A673 (cell line): ENCODE measurements around the gene TTC24. TPM values are rescaled to one million over a fixed set of nuclear protein-coding genes. Genes with fewer than 3 reads are reported as not detected.

Experiments
- BruUV-seq: library from RNA; stranded (reverse); fragments of 400-500 nt; replicated peaks from 2 replicates; lab custom pipeline; 2021; lab: Mats Ljungman, UMichigan
- CTCF ChIA-PET: fragments of 300-600 bp; sonication (Branson Sonifier 250); formaldehyde crosslinking; loops from one replicate; lab custom pipeline; 2022; ENCODE audit warnings: antibody characterized with exemption; lab: Charles Lee
- POLR2A ChIA-PET: fragments of 300-600 bp; sonication (Branson Sonifier 250); formaldehyde crosslinking; loops from one replicate; lab custom pipeline; 2022; ENCODE audit warnings: antibody characterized with exemption; ENCODE audit not compliant: low non-redundant PET; lab: Charles Lee
- DNase-seq: peaks from one replicate; pipeline ENCODE4 v3.0.0-alpha.2; 2015; ENCODE audit warnings: low spot score
- H3K27ac ChIP-seq: fragments of 200-600 bp; sonication (generic); 2 replicates; pipeline ENCODE4 v1.5.1; 2016; ENCODE audit warnings: mixed run types, low read depth, mild to moderate bottlenecking, mixed read lengths, antibody characterized with exemption, low read length; ENCODE audit not compliant: poor library complexity, severe bottlenecking
- H3K27me3 ChIP-seq: fragments of 200-600 bp; sonication (generic); replicated peaks from 2 replicates; pipeline ENCODE4 v1.6.1; 2017; ENCODE audit warnings: mixed run types, low read depth, mild to moderate bottlenecking, mixed read lengths, antibody characterized with exemption, low read length; ENCODE audit not compliant: insufficient read depth, poor library complexity
- H3K36me3 ChIP-seq: fragments of 200-600 bp; sonication (generic); 2 replicates; pipeline ENCODE4 v1.6.1; 2016; ENCODE audit warnings: mixed run types, mild to moderate bottlenecking, mixed read lengths, antibody characterized with exemption, low read length; ENCODE audit not compliant: insufficient read depth, poor library complexity, severe bottlenecking
- H3K4me1 ChIP-seq: fragments of 200-600 bp; sonication (generic); 2 replicates; pipeline ENCODE4 v1.6.1; 2017; ENCODE audit warnings: mixed run types, mild to moderate bottlenecking, mixed read lengths, antibody characterized with exemption, low read length; ENCODE audit not compliant: insufficient read depth, poor library complexity, severe bottlenecking
- H3K4me3 ChIP-seq: fragments of 200-600 bp; sonication (generic); 2 replicates; pipeline ENCODE4 v1.5.1; 2016; ENCODE audit warnings: low read depth, mixed run types, mild to moderate bottlenecking, mixed read lengths, low read length; ENCODE audit not compliant: poor library complexity, severe bottlenecking
- H3K9me3 ChIP-seq: fragments of 200-600 bp; sonication (generic); 2 replicates; pipeline ENCODE4 v1.6.1; 2016; ENCODE audit warnings: mixed run types, low read depth, mild to moderate bottlenecking, mixed read lengths, antibody characterized with exemption, low read length; ENCODE audit not compliant: poor library complexity, severe bottlenecking
- CTCF ChIP-seq: fragments of 300-800, 200-600 bp; sonication (generic); conservative IDR thresholded peaks from 2 replicates; pipeline ENCODE4 v1.5.1; 2017; ENCODE audit warnings: low read depth, mild to moderate bottlenecking, antibody characterized with exemption, low read length, moderate library complexity, mixed read lengths
- EZH2 ChIP-seq: fragments of 200-600 bp; sonication (generic); IDR thresholded peaks from 2 replicates; pipeline ENCODE4 v1.6.1; 2017; ENCODE audit warnings: borderline replicate concordance, low read depth, mild to moderate bottlenecking, mixed read lengths, antibody characterized with exemption, low read length; ENCODE audit not compliant: poor library complexity, severe bottlenecking
- intact Hi-C: fragments of 100-400 bp; cut with micrococcal nuclease; formaldehyde crosslinking; loops from one replicate; pipeline ENCODE4 v1.10.0; 2022; ENCODE audit not compliant: unreplicated experiment
- total RNA-seq: library from RNA; stranded (reverse); gene quantifications from 2 replicates; pipeline ENCODE4 v1.2.3, GENCODE V29; 2021

TTC24 gene
- total RNA-seq, 1 experiment from 2014 or later = not detected

- intact Hi-C loops = no loop called here
- Histone ChIP-seq H3K4me3 (no peak overlapping the region), H3K9me3 (no peaks in the 10 kb centered on the region), H3K36me3 (peaks cover 40% of the 10 kb centered on the region), H3K4me1 (no peaks in the 10 kb centered on the region), H3K27me3 (no peaks in the 10 kb centered on the region), H3K27ac (no peak overlapping the region)
- CTCF ChIA-PET = no interaction called here
- DNase-seq = peak; percentile 33
- TF ChIP-seq EZH2 (no peak), CTCF (no peak)
- BruUV-seq = no TSS peak
- POLR2A ChIA-PET = no interaction called here
Observed at GRCh38 chr1:156538711-156539440, 40.6 kb upstream of the TTC24 start.

GRCh38 chr1:156539818-156540355, 39.6 kb upstream of the TTC24 start:
- H3K27ac ChIP-seq = no peak overlapping the region
- TF ChIP-seq EZH2 (no peak), CTCF (no peak)
- ChIA-PET POLR2A (no interaction called here), CTCF (no interaction called here)
- no peak overlapping the region for H3K4me3 ChIP-seq
- H3K9me3 ChIP-seq = no peaks in the 10 kb centered on the region
- no TSS peak for BruUV-seq
- intact Hi-C loops = no loop called here
- DNase-seq = no peak
- H3K27me3 ChIP-seq = no peaks in the 10 kb centered on the region
- peaks cover 40% of the 10 kb centered on the region for H3K36me3 ChIP-seq
- H3K4me1 ChIP-seq = no peaks in the 10 kb centered on the region

- TF ChIP-seq EZH2 (no peak), CTCF (no peak)
- ChIA-PET POLR2A (no interaction called here), CTCF (no interaction called here)
- Histone ChIP-seq H3K27ac (no peak overlapping the region), H3K36me3 (peaks cover 32% of the 10 kb centered on the region), H3K4me3 (no peak overlapping the region), H3K4me1 (no peaks in the 10 kb centered on the region), H3K27me3 (no peaks in the 10 kb centered on the region), H3K9me3 (no peaks in the 10 kb centered on the region)
- BruUV-seq = no TSS peak
- DNase-seq = no peak
- intact Hi-C loops = no loop called here
Observed at GRCh38 chr1:156540955-156541354, 38.6 kb upstream of the TTC24 start.
